ENCODE data around the gene NPBWR2. TPM values are rescaled to one million over a fixed set of nuclear protein-coding genes. Genes with fewer than 3 reads are reported as not detected.

Gene NPBWR2
- total and polyA plus RNA-seq, 4 donors, result not detected

DNA sequence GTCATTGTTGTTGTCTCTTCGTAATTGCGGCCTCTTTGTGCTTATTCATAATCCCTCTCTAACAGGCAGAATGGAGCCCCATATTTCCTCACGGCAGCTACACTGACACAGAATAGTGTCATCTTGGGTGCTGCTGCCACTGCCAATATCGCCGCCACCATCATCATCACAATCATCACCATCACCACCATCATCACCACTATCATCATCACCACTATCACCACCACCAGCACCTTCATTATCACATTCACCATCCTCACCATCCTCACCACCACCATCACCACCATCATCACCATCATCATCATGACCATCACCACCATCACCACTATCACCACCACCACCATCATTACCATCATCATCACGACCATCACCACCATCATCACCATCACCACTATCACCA lies 10.8 kb downstream of the NPBWR2 start:
- Histone ChIP-seq H3K4me1 (ENCODE audit: control insufficient read depth in 4 of 4, insufficient read depth in 4 of 4, low read length in 3 of 4) (no peaks in the 10 kb centered on the region), H3K9me3 (ENCODE audit: control insufficient read depth in 4 of 4, low read length in 3 of 4) (no peaks in the 10 kb centered on the region), H3K36me3 (ENCODE audit: control insufficient read depth in 4 of 4, insufficient read depth in 3 of 4, low read depth in 1 of 4, low read length in 3 of 4) (no peaks in the 10 kb centered on the region), H3K27me3 (ENCODE audit: control insufficient read depth in 4 of 4, insufficient read depth in 4 of 4, low read length in 3 of 4) (peaks cover 0 to 5% (median 0%) of the 10 kb centered on the region in 4 donors), H3K9ac (ENCODE audit: low read depth in 1 of 2, low read length in 2 of 2) (no peak overlapping the region), H3K27ac (ENCODE audit: low read depth in 1 of 2, low read length in 2 of 2) (no peak overlapping the region), H3K4me3 (ENCODE audit: low read depth in 1 of 3, low read length in 3 of 3) (no peak overlapping the region)
- WGBS, result 94% methylated on average over 6 of the region's 6 CpGs
- TF ChIP-seq REST (IDR thresholded peaks at IDR 0.05) (no peak), TAF1 (conservative IDR thresholded peaks at IDR 0.05) (no peak), FOXA1 (IDR thresholded peaks at IDR 0.05) (no peak), ATF3 (IDR thresholded peaks at IDR 0.05) (no peak), RAD21 (IDR thresholded peaks at IDR 0.05) (no peak), YY1 (IDR thresholded peaks at IDR 0.05) (no peak), SP1 (IDR thresholded peaks at IDR 0.05) (no peak), FOXA2 (IDR thresholded peaks at IDR 0.05) (no peak)
- TF ChIP-seq, protein P1, sequence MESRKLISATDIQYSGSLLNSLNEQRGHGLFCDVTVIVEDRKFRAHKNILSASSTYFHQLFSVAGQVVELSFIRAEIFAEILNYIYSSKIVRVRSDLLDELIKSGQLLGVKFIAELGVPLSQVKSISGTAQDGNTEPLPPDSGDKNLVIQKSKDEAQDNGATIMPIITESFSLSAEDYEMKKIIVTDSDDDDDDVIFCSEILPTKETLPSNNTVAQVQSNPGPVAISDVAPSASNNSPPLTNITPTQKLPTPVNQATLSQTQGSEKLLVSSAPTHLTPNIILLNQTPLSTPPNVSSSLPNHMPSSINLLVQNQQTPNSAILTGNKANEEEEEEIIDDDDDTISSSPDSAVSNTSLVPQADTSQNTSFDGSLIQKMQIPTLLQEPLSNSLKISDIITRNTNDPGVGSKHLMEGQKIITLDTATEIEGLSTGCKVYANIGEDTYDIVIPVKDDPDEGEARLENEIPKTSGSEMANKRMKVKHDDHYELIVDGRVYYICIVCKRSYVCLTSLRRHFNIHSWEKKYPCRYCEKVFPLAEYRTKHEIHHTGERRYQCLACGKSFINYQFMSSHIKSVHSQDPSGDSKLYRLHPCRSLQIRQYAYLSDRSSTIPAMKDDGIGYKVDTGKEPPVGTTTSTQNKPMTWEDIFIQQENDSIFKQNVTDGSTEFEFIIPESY (IDR thresholded peaks at IDR 0.05), result no peak
- no peak for DNase-seq (ENCODE audit: low spot score)

DNA sequence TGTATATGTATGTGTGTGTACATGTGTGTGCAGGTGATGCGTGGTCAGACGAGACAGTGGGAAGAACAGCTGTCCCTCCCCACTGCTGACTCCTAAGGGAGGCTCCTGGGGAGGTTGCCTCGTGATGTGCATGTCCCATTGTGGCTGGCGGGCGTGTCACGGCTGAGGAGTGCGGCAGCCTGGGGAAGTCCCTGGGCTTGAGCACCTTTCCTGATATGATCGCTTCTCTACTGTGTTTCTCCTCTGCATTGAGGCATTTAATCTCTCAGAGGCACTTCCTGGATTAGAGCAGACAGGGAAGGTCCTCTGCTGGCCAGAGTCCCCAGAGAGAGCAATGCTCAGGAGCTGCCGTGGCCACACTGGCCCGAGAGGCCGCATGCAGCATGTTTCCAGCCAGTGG lies 11.4 kb downstream of the NPBWR2 start:
- H3K36me3 ChIP-seq (ENCODE audit: control insufficient read depth in 4 of 4, insufficient read depth in 3 of 4, low read depth in 1 of 4, low read length in 3 of 4), result no peaks in the 10 kb centered on the region
- H3K4me1 ChIP-seq (ENCODE audit: control insufficient read depth in 4 of 4, insufficient read depth in 4 of 4, low read length in 3 of 4), result no peaks in the 10 kb centered on the region
- no peak overlapping the region for H3K9ac ChIP-seq (ENCODE audit: low read depth in 1 of 2, low read length in 2 of 2)
- H3K9me3 ChIP-seq (ENCODE audit: control insufficient read depth in 4 of 4, low read length in 3 of 4), result no peaks in the 10 kb centered on the region
- no peak for DNase-seq (ENCODE audit: low spot score)
- WGBS, result 84% methylated on average over 11 of the region's 11 CpGs
- TF ChIP-seq REST (IDR thresholded peaks at IDR 0.05) (no peak), HNF4G (IDR thresholded peaks at IDR 0.05) (no peak)
- H3K27me3 ChIP-seq (ENCODE audit: control insufficient read depth in 4 of 4, insufficient read depth in 4 of 4, low read length in 3 of 4), result peaks cover 0 to 5% (median 0%) of the 10 kb centered on the region in 4 donors
- no peak overlapping the region for H3K27ac ChIP-seq (ENCODE audit: low read depth in 1 of 2, low read length in 2 of 2)
- H3K4me3 ChIP-seq (ENCODE audit: low read depth in 1 of 3, low read length in 3 of 3), result no peak overlapping the region

Measured in liver (tissue), 9 donors.